Measurements from ENCODE around the gene CZIB.

The CZIB gene

DNA sequence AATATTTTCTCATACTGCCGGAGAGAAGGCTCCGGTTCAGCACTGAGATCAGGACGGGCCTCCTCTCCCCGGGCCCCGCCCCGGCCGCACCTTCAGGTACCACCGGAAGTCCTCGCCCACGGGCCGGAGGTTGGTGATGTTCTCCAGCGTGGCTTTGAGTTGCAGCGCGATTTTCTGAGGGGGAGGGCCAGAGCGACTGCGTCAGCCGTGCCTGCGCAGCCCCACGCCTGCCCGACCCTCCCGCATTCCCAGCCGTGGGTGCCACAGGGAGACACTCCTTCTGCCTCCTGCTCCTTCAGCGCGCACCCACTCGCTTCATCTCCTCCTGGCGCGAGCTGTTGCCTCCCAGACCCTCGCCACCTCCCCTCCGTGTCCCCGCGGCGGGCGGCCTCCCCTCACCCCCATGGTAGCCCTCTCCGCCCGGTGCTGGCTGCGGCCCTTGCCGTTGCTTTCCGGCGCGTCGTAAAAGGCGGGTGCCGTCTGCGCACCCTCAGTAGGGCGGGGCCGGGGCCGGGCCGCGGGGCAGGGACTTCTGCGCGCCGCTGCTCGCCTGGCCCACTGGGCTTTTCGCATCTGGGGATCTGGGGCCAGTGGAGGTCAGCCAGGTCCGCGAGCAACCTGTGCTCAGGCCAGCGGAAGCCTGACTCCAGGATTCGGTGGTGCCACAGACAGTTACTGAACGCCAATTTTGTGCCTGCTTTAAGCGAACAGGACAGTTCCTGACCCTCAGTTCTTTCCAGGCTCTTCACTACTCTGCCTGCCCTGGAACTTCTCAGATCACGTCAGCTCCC lies at the start of gene CZIB:
CZIB (minus strand) TSS at position 464 of the 791 bp plus-strand sequence; CDS start at position 405, 59 bp downstream.
- DNase-seq: peak; percentile 84

DNA sequence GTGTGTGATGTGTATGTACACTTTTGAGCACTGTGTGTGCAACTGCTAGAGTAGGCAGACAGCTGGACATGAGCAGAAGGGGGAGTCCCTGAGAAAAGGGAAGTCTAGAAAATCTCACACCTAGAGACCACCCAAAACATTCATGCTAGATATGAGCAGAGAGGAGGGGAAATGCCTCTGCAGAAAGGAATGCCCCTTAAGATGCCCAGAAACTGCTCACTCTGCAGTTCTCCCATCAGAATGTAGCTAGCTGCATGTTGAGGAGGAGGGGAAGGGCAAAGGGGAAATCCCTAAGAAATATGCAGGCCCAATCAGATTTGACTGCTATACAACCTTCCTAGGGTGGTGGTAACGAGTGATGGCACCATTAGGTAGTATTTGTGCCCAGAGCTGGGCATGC lies 49.7 kb upstream of the CZIB start:
- no peak for DNase-seq

DNA sequence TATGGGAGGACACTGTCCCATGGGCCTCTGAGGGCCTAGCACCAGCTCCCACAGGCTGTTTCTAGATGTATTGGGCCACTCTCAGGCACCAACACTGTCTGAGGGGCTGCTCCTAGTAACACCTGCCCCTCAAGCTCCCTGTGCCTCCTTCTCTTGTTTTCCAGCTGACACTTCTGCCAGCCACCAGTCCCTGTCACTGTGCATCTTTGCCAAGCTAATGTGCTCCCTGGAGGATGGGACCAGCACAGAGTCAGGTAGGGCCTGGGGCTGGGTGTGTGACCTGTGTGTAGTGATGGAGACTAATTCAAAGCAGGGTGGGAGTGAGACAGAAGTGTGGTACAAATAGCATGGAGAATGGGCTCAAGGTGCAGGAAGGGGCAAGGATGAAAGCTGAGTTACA lies 47.3 kb upstream of the CZIB start:
- DNase-seq: no peak

DNA sequence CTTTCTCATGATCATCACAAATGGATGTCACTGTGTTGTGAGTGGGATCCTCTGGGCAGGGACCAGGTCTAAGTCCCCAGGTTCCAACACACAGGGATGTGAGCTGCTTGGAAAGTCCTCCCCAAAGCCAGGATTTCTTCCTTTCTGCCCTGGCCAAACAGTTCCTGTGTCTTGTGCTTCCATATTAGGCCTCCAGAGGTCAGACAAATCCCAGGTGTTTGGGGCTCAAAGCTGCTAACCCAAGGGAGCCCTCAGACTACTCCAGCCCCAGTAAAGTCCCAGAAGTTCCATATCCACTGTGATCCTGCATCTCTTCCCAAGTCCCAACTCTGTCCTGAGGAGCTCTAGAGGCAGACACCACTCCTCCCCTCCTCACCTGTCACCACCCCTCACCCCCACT lies 45.6 kb upstream of the CZIB start:
- DNase-seq: no peak

DNA sequence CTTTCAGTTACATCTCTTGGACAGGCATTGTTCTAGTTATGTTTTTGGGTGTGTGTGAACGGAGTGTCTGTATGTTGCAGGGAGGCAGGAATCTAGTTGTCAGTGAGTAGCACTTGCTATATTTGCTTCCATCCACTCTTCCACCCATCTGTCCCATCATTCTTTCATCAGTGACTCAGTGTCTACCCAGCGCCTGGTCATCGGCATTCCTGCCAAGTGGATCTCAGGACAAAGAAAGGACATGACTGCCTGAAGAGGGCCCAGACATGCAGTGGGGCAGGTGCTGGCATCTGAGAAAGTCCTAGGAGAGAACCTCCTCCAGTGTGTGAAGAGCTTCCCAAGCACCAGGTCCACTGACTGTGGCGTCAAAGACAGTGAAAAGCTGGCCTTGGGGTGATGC lies 45.1 kb upstream of the CZIB start:
- DNase-seq: no peak

DNA sequence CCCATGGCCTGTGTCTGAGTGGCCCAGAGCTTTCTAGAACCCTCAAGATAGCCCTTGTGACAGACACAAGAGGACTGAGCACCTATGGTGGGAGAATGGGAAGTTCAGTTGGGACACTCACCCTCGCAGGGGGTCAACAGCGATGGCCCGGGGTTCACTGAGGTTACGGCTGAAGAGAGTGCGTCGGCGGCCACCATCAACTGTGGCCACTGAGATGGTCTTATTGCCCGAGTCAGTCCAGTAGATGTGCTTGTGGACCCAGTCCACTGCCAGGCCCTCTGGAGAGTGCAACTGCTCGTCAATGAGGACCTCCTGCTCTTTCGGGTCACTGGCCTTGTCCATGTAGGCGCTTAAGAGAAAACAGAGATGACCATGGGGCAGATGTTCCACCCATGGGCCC lies 43.6 kb upstream of the CZIB start:
- DNase-seq: no peak

DNA sequence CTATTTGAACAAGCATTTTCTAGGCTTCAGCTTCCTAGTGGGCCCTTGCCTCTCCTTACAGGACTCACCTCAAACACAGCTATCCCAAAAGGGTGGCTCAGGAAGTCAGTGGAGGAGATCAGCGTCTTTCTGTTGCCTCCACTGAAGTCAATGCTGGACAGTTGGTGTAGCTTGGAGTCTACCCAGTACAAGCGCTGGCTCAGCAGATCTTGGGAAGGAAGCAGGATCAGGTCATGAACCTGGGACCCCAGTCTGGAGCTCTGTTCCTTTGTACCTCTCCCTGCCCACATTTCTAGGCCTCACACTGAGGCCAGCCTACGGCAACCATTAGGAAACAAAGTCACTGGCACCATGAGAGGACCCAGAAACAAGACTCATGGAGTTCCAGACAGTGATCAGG lies 41.6 kb upstream of the CZIB start:
- no peak for DNase-seq

DNA sequence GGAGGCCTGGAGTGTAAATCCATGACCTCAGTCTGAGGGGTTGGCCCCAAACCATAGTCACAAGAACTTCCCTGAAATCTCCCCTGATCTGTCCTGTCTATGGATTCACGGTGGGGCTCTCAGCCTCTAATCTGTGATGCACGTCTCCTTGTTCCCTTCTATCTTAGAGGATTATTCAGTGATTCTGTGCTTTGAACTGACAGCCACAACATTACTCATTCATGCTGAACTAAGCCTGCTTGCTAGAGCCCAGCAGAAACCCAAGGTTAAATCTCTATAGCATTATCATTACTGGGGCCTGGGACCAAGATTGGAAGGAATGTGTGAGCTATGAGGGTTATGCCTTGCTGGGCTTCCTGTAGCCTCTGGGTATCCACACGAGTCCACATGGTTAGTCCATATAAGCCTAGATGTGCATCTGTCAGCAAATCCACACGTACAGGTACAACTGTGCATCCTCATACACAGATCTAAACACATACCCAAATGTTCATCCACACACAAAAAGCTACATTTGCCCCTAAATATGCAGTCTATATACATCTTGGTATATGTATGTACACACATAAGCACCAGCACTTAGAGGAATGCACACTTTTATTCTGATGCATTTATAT lies 40.3 kb upstream of the CZIB start:
- no peak for DNase-seq

DNA sequence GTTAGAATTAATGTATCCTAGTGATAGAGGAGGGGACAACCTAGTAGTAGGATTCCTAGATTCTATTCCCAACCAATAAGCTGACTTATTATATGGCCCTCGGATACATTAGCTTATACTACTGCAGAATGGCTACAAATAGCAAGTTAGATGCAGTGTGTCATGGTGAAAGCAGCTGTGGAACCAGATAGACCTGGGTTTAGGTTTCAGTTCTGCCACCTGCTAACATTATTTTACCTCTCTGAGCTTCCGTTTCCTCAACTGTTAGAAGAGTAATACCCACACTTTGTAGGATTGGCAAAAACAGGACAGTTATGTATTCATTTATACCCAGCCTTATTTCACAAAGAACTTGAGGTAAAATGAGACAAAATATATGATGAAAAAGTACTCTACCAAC lies 39.5 kb upstream of the CZIB start:
- no peak for DNase-seq

DNA sequence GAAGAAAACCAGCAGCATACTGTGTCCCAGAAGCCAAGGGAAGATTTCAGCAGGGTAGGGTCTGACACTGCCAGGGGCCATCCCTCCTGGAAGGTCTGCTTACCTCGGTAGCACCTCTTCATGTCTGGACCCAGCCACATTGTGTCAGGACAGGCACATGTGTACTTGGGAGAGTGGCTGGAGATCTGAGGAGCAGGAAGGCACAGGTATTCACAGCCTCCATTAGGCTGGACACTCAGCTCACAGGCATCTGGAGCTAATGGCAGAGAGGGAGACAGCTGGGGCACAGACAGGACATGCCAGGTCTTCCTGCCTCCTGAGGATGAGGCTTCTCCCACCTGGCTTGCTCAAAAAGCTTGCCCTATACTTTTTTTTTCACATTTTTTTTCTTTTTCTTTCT lies 37.8 kb upstream of the CZIB start:
- DNase-seq: no peak

DNA sequence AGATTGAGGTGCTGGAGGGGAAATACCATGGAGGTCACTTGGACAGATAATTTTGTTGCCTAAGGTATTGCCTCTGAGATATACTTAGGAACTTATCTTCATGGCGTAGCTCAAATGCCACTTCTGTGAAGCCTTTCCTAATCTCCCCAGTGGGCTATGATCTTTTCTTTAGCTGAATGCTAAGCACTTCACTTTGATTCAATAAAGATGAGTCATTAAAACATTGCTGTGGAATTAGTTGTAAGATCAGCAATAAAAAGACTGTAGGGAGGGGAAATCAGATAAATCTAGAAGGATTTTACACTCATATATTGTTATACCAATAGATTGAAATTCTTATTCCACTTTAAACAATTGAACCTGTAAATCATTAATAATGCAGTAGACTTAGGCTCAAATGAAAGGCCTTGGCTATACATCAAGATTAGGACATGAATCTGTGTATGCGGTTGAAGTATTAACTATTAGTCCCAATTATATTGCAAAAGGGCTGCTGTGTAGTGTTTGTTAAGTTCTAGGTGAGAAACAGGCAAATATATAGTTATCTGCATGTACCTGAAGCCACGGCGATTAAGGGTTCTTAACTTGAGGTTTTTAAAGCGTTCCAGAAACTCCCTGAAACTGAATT lies 37.1 kb upstream of the CZIB start:
- DNase-seq: no peak

DNA sequence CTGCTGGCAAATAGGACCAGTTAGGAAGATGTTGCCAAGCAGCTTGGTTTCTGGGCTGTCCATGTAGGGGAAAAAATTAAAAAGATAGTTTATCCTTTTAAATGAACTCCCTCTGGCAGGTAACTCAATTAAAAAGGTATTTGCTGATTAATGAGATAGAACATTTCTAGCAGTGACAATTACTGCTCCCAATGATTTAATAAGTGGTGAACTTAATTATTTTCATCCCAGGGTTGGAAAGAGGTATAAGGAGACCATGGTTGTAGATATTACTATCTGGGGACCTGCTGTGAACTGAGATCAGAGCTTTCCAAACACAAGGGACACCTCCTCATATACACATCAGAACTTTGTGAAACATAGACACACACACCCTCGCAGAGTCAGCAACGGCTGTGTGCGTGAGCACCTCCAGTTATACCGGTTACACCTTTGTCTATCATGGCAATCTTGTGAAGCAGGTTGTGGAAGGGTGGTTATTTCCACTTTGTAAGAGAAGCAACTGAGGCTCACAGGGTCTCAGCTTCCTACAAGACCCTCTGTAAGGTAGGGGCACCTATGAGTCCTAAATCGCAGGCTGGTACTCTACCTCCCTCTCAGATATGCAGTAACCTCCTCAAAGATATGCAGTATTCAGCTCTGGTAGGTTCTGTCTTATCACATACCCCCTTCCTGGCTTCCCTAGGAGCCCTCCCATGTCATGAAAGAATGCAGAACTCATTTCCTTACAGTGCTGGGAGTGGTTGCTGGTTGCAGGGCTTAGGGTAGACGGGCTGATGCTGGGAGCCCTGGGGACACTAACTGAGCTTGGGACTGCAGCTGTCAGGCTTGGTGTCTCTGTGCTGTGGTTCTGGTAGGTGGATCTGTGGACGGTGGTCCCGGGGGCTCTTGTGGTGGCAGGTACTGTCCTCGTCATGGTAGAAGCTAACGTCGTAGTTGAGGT lies 36.3 kb upstream of the CZIB start:
- no peak for DNase-seq

DNA sequence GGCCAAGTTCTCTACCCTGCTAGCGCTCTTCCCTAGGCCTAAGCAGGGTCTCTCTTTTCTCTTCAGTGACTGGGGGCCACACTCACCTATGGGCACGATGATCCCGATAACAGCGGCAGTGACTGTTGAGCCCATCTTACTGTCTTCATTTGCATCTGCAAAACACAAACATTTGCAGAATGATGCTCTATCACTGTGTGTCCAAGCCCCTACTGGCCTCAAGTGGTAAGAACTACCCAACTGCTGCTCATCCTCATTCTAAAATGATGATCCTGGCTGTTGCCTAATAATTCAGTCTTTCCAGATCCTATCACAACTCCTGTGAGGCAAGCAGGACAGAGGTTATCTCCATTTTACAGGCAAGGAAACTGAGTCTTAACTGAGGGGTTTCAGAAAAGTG lies 34.6 kb upstream of the CZIB start:
- no peak for DNase-seq

DNA sequence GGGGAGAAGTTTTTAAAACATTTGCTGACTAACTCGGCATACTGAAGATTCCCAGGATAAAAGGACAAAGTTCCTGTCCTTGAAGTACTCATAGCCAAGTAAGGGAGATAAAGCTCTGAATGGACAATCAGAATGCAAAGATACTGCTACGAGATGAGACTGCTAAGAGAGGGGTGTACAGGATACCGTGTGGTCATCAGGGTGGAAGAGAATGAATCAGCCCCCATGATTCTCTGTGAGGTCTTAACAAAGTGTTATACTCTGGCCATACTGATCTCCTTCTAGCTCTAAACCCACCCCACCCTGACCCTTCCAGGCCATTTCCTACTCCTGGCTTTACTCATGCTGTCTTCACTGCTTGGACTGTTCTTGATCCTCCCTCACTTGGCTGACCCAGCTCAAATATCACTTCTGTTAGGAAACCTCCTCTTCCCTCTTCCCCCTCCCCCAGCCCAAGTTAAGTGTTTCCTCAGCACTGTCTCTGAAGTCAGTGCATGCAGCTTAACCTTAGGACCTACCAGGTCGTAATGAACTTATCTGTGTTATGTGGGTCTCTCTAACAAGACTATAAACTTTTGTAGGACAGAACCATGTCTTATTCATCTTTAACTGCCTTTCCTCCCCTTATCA lies 33.7 kb upstream of the CZIB start:
- DNase-seq: no peak

DNA sequence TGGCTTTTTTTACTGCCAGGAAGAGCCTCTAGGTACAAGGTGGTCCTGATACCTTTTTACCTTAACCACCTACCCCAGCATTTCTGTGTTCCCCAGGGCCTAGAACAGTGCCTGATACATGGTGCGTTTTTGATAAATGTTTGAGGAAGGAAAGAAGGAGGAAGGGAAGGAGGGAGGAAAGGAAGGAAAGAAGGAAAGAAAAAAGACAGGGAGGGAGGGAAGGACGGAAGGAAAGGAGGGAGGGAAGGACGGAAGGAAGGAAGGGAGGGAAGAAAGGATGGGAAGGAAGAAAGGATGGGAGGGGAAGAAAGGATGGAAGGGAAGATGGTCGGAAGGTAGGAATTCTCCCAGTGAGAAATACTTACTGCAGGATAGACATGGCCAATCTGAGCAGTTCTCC lies 29.9 kb upstream of the CZIB start:
- no peak for DNase-seq

DNA sequence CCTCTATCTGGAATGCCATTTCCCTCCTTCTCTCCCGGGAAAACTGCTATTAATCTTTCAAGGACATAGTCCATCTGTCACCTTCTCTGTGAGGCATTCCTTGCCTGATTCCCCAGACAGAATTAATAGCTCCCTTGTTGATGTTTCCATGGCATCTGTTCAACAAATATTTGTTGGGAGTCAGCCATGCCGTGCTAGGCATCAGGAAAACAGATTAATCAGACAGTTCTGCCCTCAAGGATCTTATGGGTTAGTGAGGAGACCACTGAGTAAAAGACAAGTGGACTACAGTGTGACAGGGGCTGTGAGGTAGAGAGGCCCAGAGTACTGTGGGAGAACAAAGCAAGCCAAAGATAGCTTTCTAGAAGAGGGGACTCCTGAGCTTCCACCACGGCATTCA lies 29.3 kb upstream of the CZIB start:
- DNase-seq: no peak

DNA sequence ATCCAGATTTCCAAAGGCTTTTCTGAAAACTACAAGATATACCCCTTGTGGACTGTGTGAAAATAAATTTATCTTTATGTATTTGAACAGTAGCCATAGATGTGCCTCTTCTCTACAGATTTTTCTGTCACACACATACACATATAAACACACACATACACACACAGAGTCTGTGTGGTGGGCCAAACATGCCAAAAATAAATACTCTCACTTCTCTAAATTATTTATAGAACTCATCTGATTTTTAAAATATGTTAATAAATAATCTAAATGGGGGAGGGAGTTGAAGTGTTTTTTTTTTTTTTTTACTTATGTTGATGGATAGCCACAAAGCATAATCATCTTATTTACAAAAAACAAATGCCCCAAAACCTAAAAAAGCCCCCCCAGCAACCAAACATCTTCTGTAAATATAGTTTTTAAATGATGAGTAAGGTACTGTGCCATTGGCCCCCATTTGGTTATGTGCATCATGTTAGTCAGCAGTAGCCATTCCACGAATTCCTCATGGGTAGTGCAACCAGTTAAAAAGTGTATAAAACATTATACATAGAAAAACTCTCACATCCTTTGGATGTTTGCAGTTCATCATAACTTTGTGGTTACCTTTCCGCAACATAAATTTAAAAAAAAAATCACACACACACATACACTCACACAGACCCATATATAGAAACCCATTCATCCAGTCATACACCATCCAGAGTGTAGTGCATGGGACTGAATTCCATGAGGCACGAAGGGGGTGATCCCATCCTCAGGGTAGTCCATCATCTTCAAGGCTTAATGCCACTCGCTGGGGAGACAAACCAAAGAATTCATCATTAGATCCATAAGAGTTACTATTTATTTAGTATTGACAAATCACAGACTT lies 26.1 kb upstream of the CZIB start:
- no peak for DNase-seq

DNA sequence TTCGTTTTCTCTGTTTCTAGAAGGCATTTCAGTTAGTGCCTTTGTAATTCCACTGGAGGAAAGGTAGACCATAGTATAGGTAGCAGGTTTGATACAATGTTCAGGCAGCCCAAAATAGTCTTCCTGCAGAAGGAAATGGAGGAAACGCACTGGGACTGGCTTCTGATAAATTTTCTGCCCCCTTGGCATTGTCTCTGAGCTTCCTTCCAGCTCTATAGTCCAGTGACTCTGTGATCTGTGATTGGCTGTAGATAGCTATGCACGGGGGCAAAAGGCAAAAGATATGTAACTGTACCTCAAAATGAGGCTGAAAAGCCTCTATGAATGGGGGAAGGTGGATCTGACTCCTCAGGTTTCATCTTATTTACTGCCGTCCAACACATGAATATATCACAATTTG lies 23.7 kb upstream of the CZIB start:
- no peak for DNase-seq

DNA sequence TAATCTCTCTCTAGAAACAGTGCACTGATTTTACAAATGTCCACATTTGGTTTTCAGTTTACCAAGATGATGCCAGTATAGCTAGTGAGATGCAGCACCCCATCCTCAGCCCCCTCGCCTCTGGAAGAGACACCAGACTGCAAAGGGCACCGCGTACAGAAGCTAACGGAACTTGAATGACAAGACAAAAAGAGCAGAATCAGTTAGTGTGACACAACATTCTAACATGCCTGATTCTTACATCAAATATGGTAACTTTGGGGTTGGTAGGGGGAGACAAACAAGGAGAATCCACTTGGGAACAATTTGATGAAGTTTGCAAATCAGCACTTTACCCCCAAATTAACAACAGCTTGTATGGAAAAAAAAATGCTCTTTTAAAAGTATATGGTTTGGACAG lies 21.9 kb upstream of the CZIB start:
- no peak for DNase-seq

DNA sequence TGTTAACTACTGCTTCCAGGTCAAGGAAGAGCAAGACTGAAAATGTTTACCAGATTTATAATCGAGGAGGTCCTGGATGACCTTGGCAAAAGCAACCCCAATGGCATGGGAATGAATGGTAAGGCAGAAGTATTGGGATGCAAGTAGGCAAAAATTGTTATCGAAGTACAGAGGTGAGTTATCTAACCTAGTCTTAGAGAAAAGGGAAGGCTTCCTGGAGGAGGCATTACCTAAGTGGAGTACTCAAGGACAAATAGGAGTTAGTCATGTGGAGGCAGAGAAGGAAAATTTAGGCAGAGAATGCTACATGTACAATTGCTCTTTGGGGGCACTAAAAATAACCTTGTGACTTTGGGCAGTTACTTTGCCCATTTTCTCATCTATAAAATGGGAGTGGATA lies 21.4 kb upstream of the CZIB start:
- no peak for DNase-seq

Data from SHP77 treated with DMSO at 0.1 percent for 48 hours (cell line).